ENCODE measurements around the gene MAP2K5.

MAP2K5 gene

DNA sequence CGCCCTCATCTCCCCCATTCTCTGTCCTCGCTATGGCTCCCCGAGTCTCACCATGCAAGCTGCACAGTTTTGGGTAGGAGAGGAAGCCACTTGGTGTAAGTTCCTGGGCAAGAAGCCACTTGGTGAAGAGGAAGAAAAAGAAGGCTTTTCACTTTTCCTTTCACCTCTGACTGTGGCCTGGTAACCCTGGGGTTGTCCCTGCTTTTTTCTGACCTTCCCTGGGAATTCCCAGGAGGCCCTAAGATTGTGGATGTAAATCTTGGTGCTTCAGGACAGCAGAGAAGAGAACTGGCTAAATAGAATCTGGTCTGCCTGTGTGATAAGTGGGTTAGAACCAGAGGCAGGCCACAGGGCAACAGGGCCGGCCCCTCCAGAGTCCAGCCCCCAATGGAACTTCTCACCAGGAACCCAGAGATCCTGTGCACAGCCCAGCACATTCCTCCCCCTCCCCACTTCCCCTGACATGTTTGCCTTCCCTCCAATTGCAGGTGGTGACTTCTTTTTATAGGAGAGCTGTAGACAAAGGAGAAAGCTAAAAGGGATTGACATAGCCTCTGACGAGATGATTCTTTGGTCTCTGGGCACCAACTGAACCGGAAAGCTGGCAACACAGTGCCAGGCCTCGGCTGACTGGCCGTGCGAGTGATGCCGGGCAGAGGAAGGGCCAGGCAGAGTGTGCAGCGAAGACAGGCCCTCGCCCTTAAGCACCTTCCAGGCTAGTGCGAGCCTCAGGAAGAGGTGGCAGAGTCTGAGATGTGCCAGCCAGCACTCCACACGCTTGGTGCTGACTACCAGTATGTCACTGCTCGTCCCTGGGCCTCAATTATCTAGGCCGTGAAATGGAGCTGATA lies 263.4 kb downstream of the MAP2K5 start:
- DNase-seq (ENCODE audit: low read depth) = no peak
- in situ Hi-C loops (cut with HindIII; ENCODE audit: low sequenced_read_pairs) = no loop called here
- H3K4me3 ChIP-seq (ENCODE audit: low read depth, low read length) = no peak overlapping the region
- TF ChIP-seq, protein P1, sequence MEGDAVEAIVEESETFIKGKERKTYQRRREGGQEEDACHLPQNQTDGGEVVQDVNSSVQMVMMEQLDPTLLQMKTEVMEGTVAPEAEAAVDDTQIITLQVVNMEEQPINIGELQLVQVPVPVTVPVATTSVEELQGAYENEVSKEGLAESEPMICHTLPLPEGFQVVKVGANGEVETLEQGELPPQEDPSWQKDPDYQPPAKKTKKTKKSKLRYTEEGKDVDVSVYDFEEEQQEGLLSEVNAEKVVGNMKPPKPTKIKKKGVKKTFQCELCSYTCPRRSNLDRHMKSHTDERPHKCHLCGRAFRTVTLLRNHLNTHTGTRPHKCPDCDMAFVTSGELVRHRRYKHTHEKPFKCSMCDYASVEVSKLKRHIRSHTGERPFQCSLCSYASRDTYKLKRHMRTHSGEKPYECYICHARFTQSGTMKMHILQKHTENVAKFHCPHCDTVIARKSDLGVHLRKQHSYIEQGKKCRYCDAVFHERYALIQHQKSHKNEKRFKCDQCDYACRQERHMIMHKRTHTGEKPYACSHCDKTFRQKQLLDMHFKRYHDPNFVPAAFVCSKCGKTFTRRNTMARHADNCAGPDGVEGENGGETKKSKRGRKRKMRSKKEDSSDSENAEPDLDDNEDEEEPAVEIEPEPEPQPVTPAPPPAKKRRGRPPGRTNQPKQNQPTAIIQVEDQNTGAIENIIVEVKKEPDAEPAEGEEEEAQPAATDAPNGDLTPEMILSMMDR (IDR thresholded peaks at IDR 0.05; ENCODE audit: low read depth, low read length, missing control alignments) = no peak

DNA sequence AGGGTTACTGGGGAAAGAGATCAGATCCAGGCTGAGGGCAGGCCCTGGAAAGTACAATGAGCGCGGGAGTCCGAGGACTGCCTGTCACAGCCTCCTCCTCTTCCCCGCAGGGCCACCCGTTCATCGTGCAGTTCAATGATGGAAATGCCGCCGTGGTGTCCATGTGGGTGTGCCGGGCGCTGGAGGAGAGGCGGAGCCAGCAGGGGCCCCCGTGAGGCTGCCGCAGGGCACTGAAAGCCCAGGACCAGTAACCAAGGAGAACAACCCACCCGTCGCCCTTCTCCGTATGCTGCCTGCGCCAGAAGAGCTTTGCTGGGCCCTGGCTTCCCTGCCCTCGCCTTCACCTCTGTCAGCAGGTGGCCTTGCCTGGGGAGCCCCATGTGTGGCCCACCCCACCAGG lies 264.0 kb downstream of the MAP2K5 start:
- DNase-seq (ENCODE audit: low read depth) = no peak
- TF ChIP-seq, protein P1 (IDR thresholded peaks at IDR 0.05; ENCODE audit: low read depth, low read length, missing control alignments) = no peak
- H3K4me3 ChIP-seq (ENCODE audit: low read depth, low read length) = no peak overlapping the region
- in situ Hi-C loops (cut with HindIII; ENCODE audit: low sequenced_read_pairs) = no loop called here

GRCh38 chr15:67807141-67807540 lies 264.6 kb downstream of the MAP2K5 start:
- H3K4me3 ChIP-seq (ENCODE audit: low read depth, low read length) = no peak overlapping the region
- no peak for DNase-seq (ENCODE audit: low read depth)
- TF ChIP-seq, protein P1 (IDR thresholded peaks at IDR 0.05; ENCODE audit: low read depth, low read length, missing control alignments) = no peak
- in situ Hi-C loops (cut with HindIII; ENCODE audit: low sequenced_read_pairs) = no loop called here

DNA sequence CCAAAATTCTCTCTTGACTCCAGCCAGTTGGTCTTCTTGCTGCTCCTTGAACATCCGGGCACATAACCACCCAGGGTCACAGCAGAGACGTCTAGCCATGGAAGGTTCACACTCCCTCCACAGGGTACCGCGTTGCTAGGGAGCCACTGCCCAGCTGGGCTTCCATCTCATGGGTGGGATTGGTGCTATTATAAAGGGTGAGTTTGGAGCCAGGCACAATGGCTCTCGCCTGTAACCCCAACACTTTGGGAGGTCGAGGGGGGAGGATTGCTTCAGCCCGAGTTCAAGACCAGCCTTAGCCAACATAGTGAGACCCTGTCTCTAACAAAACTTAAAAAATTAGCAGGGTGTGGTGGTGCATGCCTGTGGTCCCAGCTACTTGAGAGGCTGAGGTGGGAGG lies 265.3 kb downstream of the MAP2K5 start:
- TF ChIP-seq, protein P1 (IDR thresholded peaks at IDR 0.05; ENCODE audit: low read depth, low read length, missing control alignments) = no peak
- H3K4me3 ChIP-seq (ENCODE audit: low read depth, low read length) = no peak overlapping the region
- in situ Hi-C loops (cut with HindIII; ENCODE audit: low sequenced_read_pairs) = no loop called here
- DNase-seq (ENCODE audit: low read depth) = no peak

- H3K4me3 ChIP-seq (ENCODE audit: low read depth, low read length) = no peak overlapping the region
- TF ChIP-seq, protein P1 (IDR thresholded peaks at IDR 0.05; ENCODE audit: low read depth, low read length, missing control alignments) = no peak
- no peak for DNase-seq (ENCODE audit: low read depth)
- in situ Hi-C loops (cut with HindIII; ENCODE audit: low sequenced_read_pairs) = no loop called here
Observed at GRCh38 chr15:67808821-67809220, 266.3 kb downstream of the MAP2K5 start.

DNA sequence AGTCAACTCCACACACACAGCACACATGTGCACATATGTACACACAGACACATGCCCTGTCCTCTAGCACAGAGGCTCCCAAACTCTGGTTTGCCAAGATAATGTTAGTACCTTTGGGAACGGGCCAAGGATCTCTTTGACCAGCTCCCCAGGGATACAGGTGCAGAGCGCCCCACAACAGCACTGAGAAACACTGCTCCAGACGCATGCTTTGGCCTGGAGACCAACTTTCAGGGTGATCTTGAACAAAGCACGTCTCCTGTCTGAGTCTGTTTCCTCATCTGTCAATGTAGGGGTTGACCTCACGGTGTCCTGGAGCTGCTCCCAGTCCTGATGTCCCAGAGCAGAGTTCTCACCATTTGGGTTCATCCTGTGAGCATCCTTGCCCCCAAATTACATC lies 266.9 kb downstream of the MAP2K5 start:
- in situ Hi-C loops (cut with HindIII; ENCODE audit: low sequenced_read_pairs) = no loop called here
- TF ChIP-seq, protein P1 (IDR thresholded peaks at IDR 0.05; ENCODE audit: low read depth, low read length, missing control alignments) = no peak
- H3K4me3 ChIP-seq (ENCODE audit: low read depth, low read length) = no peak overlapping the region
- no peak for DNase-seq (ENCODE audit: low read depth)

Data from astrocyte of the cerebellum (primary cell).